GM12878 (cell line): ENCODE results near the gene MYRF. TPM values are rescaled to one million over a fixed set of nuclear protein-coding genes. Genes with fewer than 3 reads are reported as not detected.

Experiments
- ATF3 ChIP-seq: IDR thresholded peaks from 2 replicates; pipeline ENCODE4 v1.6.1; 2011; ENCODE audit warnings: low read depth, mild to moderate bottlenecking, low read length, moderate library complexity, borderline replicate concordance; ENCODE audit errors: extremely low read depth
- BACH1 ChIP-seq: fragments of 450-650 bp; IDR thresholded peaks from 2 replicates; pipeline ENCODE4 v1.6.1; 2017; ENCODE audit warnings: mild to moderate bottlenecking, borderline replicate concordance
- FOXM1 ChIP-seq: IDR thresholded peaks from 2 replicates; pipeline ENCODE4 v1.6.1; 2012; ENCODE audit warnings: low read depth, mild to moderate bottlenecking, inconsistent platforms, low read length, moderate library complexity
- HCFC1 ChIP-seq: fragments of 150-350 bp; IDR thresholded peaks from 2 replicates; pipeline ENCODE4 v1.6.1; 2014; ENCODE audit warnings: low read length
- HDAC2 ChIP-seq: fragments of 200-600 bp; sonication (generic); IDR thresholded peaks from 2 replicates; pipeline ENCODE4 v1.6.1; 2017
- IRF4 ChIP-seq: IDR thresholded peaks from 2 replicates; pipeline ENCODE4 v1.6.1; 2011; ENCODE audit warnings: low read depth, low read length
- KAT2A ChIP-seq: conservative IDR thresholded peaks from 2 replicates; pipeline ENCODE4 v1.6.1; 2011; ENCODE audit warnings: low read depth, low read length; ENCODE audit not compliant: control insufficient read depth
- MEF2B ChIP-seq: fragments of 450-650 bp; IDR thresholded peaks from 2 replicates; pipeline ENCODE4 v1.6.1; 2018; ENCODE audit warnings: mild to moderate bottlenecking, moderate library complexity; ENCODE audit not compliant: partially characterized antibody, poor library complexity, severe bottlenecking
- RAD21 ChIP-seq: IDR thresholded peaks from 2 replicates; pipeline ENCODE4 v1.6.1; 2011; ENCODE audit warnings: mild to moderate bottlenecking, low read depth, low read length, moderate library complexity; ENCODE audit not compliant: insufficient read depth
- RAD51 ChIP-seq: fragments of 450-650 bp; IDR thresholded peaks from 2 replicates; pipeline ENCODE4 v1.6.1; 2016; ENCODE audit warnings: moderate library complexity, mild to moderate bottlenecking, inconsistent platforms
- RB1 ChIP-seq: fragments of 450-650 bp; formaldehyde crosslinking; IDR thresholded peaks from 2 replicates; pipeline ENCODE4 v1.6.1; 2017; ENCODE audit warnings: mild to moderate bottlenecking, borderline replicate concordance
- SP1 ChIP-seq: IDR thresholded peaks from one replicate; pipeline ENCODE4 v1.6.1; 2011; ENCODE audit warnings: low read depth, low read length
- SUPT20H ChIP-seq: IDR thresholded peaks from 2 replicates; pipeline ENCODE4 v1.6.1; 2011; ENCODE audit warnings: low read depth, mild to moderate bottlenecking, low read length, moderate library complexity, borderline replicate concordance; ENCODE audit not compliant: control insufficient read depth
- ZNF207 ChIP-seq: fragments of 450-650 bp; IDR thresholded peaks from 2 replicates; pipeline ENCODE4 v1.6.1; 2014; ENCODE audit warnings: antibody characterized with exemption, mild to moderate bottlenecking, borderline replicate concordance
- ZSCAN29 ChIP-seq: fragments of 450-650 bp; IDR thresholded peaks from 2 replicates; pipeline ENCODE4 v1.6.1; 2017; ENCODE audit warnings: mild to moderate bottlenecking, moderate library complexity
- polyA plus RNA-seq, 11 experiments: library from polyadenylated mRNA; depleted of rRNA in 4 of 11; unstranded in 6 of 11; stranded (reverse) in 5 of 11; fragments of >200 nt; fragmentation: Nextera tagmentation in 4 of 11; fragmentation: Illumina TruSeq in 1 of 11; extraction: Ambion mirVana in 4 of 11; extraction: Trizol in 1 of 11; gene quantifications; 1 replicate in 1 of 11; 2 replicates in 10 of 11; pipeline versions ENCODE4 v1.2.1 to v1.2.3, GENCODE V29; 2011 to 2016; ENCODE audit warnings: inconsistent platforms in 2 of 11, missing spikeins in 2 of 11, low read depth in 1 of 11
- total RNA-seq, 4 experiments: library from RNA; depleted of rRNA in 3 of 4; stranded (reverse); fragments of >200 nt in 3 of 4; fragmentation: Illumina TruSeq in 1 of 4; extraction: Trizol in 1 of 4; gene quantifications; 2 replicates each; pipeline versions ENCODE4 v1.2.1 to v1.2.3, GENCODE V29; 2013 to 2021
- TF ChIP-seq, protein P1 (sequence below): fragments of 450-650 bp; IDR thresholded peaks from 2 replicates; pipeline ENCODE4 v1.6.1; 2016; ENCODE audit warnings: mild to moderate bottlenecking, moderate library complexity, borderline replicate concordance
- TF ChIP-seq, protein P2 (sequence below): fragments of 450-650 bp; IDR thresholded peaks from 2 replicates; pipeline ENCODE4 v1.6.1; 2017; ENCODE audit warnings: antibody characterized with exemption, mild to moderate bottlenecking, moderate library complexity
- TF ChIP-seq, protein P3 (sequence below): IDR thresholded peaks from 2 replicates; pipeline ENCODE4 v1.6.1; 2011; ENCODE audit warnings: borderline replicate concordance, low read depth, mild to moderate bottlenecking, moderate library complexity, low read length; ENCODE audit not compliant: insufficient read depth, poor library complexity, severe bottlenecking

The MYRF gene
- total and polyA plus RNA-seq, 10 of the 15 experiments (the other 5 are each of a cell fraction or from before 2014, with no cell fraction given) = 0.27 to 15.6 (median 0.89) TPM

- TF ChIP-seq, protein P1, sequence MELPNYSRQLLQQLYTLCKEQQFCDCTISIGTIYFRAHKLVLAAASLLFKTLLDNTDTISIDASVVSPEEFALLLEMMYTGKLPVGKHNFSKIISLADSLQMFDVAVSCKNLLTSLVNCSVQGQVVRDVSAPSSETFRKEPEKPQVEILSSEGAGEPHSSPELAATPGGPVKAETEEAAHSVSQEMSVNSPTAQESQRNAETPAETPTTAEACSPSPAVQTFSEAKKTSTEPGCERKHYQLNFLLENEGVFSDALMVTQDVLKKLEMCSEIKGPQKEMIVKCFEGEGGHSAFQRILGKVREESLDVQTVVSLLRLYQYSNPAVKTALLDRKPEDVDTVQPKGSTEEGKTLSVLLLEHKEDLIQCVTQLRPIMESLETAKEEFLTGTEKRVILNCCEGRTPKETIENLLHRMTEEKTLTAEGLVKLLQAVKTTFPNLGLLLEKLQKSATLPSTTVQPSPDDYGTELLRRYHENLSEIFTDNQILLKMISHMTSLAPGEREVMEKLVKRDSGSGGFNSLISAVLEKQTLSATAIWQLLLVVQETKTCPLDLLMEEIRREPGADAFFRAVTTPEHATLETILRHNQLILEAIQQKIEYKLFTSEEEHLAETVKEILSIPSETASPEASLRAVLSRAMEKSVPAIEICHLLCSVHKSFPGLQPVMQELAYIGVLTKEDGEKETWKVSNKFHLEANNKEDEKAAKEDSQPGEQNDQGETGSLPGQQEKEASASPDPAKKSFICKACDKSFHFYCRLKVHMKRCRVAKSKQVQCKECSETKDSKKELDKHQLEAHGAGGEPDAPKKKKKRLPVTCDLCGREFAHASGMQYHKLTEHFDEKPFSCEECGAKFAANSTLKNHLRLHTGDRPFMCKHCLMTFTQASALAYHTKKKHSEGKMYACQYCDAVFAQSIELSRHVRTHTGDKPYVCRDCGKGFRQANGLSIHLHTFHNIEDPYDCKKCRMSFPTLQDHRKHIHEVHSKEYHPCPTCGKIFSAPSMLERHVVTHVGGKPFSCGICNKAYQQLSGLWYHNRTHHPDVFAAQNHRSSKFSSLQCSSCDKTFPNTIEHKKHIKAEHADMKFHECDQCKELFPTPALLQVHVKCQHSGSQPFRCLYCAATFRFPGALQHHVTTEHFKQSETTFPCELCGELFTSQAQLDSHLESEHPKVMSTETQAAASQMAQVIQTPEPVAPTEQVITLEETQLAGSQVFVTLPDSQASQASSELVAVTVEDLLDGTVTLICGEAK = no peak
- TF ChIP-seq BACH1 (peak; percentile 92), SUPT20H (no peak), HCFC1 (peak; percentile 17; the same call in 1 of the 2 replicates), RB1 (peak; percentile 36; the same call in 1 of the 2 replicates), ZNF207 (no peak), IRF4 (no peak), MEF2B (no peak), HDAC2 (no peak), ZSCAN29 (no peak), KAT2A (no peak), FOXM1 (no peak), RAD51 (no peak), ATF3 (no peak), SP1 (peak; percentile 43), RAD21 (no peak)
- TF ChIP-seq, protein P2, sequence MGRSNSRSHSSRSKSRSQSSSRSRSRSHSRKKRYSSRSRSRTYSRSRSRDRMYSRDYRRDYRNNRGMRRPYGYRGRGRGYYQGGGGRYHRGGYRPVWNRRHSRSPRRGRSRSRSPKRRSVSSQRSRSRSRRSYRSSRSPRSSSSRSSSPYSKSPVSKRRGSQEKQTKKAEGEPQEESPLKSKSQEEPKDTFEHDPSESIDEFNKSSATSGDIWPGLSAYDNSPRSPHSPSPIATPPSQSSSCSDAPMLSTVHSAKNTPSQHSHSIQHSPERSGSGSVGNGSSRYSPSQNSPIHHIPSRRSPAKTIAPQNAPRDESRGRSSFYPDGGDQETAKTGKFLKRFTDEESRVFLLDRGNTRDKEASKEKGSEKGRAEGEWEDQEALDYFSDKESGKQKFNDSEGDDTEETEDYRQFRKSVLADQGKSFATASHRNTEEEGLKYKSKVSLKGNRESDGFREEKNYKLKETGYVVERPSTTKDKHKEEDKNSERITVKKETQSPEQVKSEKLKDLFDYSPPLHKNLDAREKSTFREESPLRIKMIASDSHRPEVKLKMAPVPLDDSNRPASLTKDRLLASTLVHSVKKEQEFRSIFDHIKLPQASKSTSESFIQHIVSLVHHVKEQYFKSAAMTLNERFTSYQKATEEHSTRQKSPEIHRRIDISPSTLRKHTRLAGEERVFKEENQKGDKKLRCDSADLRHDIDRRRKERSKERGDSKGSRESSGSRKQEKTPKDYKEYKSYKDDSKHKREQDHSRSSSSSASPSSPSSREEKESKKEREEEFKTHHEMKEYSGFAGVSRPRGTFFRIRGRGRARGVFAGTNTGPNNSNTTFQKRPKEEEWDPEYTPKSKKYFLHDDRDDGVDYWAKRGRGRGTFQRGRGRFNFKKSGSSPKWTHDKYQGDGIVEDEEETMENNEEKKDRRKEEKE = no peak
- TF ChIP-seq, protein P3, sequence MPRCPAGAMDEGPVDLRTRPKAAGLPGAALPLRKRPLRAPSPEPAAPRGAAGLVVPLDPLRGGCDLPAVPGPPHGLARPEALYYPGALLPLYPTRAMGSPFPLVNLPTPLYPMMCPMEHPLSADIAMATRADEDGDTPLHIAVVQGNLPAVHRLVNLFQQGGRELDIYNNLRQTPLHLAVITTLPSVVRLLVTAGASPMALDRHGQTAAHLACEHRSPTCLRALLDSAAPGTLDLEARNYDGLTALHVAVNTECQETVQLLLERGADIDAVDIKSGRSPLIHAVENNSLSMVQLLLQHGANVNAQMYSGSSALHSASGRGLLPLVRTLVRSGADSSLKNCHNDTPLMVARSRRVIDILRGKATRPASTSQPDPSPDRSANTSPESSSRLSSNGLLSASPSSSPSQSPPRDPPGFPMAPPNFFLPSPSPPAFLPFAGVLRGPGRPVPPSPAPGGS = no peak
These were observed 75.3 kb downstream of the MYRF start, which contains the start of gene FADS2 (continued) for GRCh38 chr11:61827571-61828378.
